GM12875 (cell line): ENCODE measurements around the gene MAML1.

ENCODE experiments used
- H3K4me3 ChIP-seq: one replicate; pipeline ENCODE4 v1.5.1; 2011; ENCODE audit warnings: low read depth, low read length, control low read depth
- TF ChIP-seq, protein P1 (sequence below): IDR thresholded peaks from 2 replicates; pipeline ENCODE4 v1.5.1; 2011; ENCODE audit warnings: low read depth, mild to moderate bottlenecking, control low read depth, inconsistent platforms, low read length, moderate library complexity, borderline replicate concordance; ENCODE audit not compliant: insufficient read depth

Gene MAML1

DNA sequence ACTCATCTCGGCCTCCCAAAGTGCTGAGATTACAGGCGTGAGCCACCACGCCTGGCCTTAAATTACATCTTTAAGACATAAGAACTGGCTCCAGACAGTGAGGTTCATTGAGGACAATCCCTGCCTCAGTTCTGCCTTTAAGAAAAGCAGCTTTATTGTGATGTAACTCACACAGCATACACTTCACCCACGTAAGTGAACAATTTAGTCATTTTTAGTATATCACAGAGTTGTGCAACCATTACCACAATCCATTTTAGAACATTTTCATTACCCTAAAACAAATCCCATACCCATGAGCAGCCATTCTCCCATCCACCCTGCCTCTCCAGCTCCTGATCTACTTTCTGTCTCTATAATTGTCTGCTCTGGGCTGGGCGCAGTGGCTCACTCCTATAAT is 37.2 kb downstream of the MAML1 start:
- TF ChIP-seq, protein P1, sequence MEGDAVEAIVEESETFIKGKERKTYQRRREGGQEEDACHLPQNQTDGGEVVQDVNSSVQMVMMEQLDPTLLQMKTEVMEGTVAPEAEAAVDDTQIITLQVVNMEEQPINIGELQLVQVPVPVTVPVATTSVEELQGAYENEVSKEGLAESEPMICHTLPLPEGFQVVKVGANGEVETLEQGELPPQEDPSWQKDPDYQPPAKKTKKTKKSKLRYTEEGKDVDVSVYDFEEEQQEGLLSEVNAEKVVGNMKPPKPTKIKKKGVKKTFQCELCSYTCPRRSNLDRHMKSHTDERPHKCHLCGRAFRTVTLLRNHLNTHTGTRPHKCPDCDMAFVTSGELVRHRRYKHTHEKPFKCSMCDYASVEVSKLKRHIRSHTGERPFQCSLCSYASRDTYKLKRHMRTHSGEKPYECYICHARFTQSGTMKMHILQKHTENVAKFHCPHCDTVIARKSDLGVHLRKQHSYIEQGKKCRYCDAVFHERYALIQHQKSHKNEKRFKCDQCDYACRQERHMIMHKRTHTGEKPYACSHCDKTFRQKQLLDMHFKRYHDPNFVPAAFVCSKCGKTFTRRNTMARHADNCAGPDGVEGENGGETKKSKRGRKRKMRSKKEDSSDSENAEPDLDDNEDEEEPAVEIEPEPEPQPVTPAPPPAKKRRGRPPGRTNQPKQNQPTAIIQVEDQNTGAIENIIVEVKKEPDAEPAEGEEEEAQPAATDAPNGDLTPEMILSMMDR: no peak
- no peak overlapping the region for H3K4me3 ChIP-seq

DNA sequence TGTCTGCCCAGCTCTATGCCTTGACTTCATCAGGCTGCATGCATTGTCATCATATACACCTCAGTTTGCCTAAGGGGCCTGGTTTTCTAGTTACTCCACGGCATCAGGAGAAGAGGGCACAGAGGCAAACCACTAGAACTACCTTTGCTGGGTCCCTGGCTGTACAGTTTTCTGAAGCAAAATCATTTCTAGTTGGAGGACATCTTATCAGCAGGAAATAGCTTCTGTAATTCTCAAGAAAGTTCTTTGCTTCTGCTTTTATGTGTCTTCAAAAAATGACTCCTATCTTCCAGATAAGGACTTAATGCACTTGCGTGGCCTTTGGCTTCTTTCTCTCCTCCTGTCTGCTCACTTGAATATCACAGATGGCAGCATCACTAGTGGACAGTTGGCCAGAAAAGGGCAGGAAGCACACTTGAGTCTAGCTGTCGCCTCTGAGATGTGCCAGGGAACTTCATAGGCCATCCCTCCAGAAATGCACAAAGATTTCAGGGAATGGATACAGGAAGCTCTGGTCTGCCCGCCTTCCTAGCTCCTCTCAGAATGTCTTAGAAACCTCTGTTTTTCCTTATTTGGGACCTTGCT is 38.8 kb downstream of the MAML1 start:
- TF ChIP-seq, protein P1: no peak
- no peak overlapping the region for H3K4me3 ChIP-seq

DNA sequence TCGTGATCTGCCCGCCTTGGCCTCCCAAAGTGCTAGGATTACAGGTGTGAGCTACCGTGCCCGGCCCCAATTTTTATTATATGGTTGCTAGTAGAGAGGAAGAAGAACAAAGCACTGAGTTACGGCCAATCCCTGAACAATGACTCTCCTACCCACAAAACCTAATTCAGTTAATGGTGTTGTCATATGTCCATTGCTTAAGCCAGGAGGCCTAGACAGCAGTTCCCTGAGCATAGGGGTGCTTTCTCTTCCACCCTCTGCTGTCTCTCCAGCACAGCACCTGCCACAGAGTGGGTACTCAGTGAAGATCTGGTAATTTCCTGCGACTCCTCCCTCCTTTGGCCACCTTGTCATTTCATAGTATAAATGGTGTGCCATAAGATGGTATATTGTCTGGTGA is 39.7 kb downstream of the MAML1 start:
- no peak overlapping the region for H3K4me3 ChIP-seq
- TF ChIP-seq, protein P1: no peak

DNA sequence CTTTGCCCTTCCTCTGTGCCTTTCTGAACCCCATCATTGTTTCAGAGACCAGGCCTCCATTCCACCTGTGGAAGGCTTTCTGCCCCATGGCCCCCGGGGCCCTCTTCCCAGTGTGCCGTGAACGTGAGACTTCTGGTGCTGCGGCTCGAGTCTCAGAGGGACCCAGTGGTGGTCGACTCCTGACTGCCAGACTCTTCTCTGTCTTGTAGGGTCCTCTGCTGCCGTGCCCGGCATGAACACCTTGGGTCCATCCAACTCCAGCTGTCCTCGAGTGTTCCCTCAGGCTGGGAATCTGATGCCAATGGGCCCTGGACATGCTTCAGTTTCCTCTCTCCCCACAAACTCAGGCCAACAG is 41.0 kb downstream of the MAML1 start:
- TF ChIP-seq, protein P1: no peak
- H3K4me3 ChIP-seq: no peak overlapping the region

DNA sequence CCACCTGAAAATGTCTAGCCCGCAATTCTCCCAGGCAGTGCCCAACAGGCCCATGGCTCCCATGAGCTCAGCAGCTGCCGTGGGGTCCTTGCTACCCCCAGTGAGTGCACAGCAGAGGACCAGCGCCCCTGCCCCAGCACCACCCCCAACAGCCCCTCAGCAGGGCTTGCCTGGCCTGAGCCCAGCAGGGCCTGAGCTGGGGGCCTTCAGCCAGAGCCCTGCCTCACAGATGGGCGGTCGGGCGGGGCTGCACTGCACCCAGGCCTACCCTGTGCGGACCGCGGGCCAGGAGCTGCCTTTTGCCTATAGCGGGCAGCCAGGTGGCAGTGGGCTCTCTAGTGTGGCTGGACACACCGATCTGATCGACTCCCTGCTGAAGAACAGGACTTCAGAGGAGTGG is 41.8 kb downstream of the MAML1 start:
- no peak overlapping the region for H3K4me3 ChIP-seq
- TF ChIP-seq, protein P1: no peak

DNA sequence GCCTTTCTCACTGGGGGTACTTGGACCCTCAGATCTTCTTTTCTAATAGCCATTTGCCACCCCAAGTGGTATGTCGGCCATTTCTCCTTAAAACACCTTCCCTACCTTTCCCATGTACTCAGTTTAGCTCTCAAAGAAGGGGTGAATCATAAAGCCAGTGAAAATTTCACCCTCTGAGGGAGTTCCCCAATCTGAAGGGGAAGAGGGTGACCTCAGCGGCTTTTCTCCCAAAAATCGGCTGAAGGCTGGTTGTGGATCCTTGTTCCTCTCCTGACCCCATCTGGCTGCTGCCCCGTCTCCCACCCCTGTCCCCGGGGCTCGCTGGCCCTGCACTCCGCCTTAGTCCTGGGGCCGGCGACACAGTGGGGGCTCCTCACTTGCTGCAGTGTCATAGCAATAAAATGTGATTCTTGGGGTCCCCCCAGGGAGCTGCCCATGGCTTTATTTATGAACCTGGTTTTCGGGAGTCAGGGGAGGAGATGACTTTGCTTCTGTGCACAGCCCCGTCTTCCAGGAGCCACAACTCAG is 43.9 kb downstream of the MAML1 start:
- TF ChIP-seq, protein P1: no peak
- no peak overlapping the region for H3K4me3 ChIP-seq

DNA sequence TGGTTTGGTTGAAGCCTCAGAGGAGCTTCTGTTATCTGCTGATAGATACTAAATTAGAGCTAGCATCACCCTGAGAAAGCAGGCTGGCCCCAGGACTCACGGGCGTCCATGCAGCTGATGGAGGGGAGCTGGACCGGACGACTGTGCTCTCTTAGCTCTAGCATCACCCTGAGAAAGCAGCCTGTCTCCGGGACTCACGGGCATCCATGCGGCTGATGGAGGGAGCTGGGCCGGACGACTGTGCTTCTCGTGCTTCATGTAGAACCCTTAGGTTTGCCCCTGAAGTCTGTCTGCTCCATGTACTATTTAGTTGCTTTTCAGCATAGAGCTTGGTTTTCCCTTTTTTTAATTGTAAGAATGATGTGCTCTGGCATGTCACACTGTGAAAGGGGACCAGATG is 44.8 kb downstream of the MAML1 start:
- no peak overlapping the region for H3K4me3 ChIP-seq
- TF ChIP-seq, protein P1: no peak
